Liver (tissue), 9 donors: ENCODE data around the gene ATP2C2. TPM values are rescaled to one million over a fixed set of nuclear protein-coding genes. Genes with fewer than 3 reads are reported as not detected.

ENCODE experiments used
- DNase-seq: peaks from one replicate; pipeline ENCODE4 v3.0.0-alpha.2; 2017; ENCODE audit warnings: low spot score
- H3K27ac ChIP-seq, 2 donors: one replicate each; pipeline ENCODE4 v1.7.0; 2013; ENCODE audit warnings: inconsistent platforms in 2 of 2, low read length in 2 of 2, control low read depth in 1 of 2, low read depth in 1 of 2, mild to moderate bottlenecking in 1 of 2
- H3K27me3 ChIP-seq, 4 donors: one replicate each; pipeline versions ENCODE4 v1.6.1 to v1.7.0; 2013; ENCODE audit warnings: low read length in 3 of 4, inconsistent platforms in 1 of 4, mild to moderate bottlenecking in 1 of 4, moderate library complexity in 1 of 4; ENCODE audit not compliant: control insufficient read depth in 4 of 4, insufficient read depth in 4 of 4
- H3K36me3 ChIP-seq, 4 donors: one replicate each; pipeline versions ENCODE4 v1.6.1 to v1.7.0; 2013; ENCODE audit warnings: low read length in 3 of 4, mild to moderate bottlenecking in 3 of 4, low read depth in 1 of 4, moderate library complexity in 1 of 4; ENCODE audit not compliant: control insufficient read depth in 4 of 4, insufficient read depth in 3 of 4
- H3K4me1 ChIP-seq, 4 donors: one replicate each; pipeline versions ENCODE4 v1.6.1 to v1.7.0; 2013; ENCODE audit warnings: low read length in 3 of 4, mild to moderate bottlenecking in 3 of 4, moderate library complexity in 1 of 4; ENCODE audit not compliant: control insufficient read depth in 4 of 4, insufficient read depth in 4 of 4
- H3K4me3 ChIP-seq, 3 donors: one replicate each; pipeline versions ENCODE4 v1.6.1 to v1.7.0; 2013; ENCODE audit warnings: low read length in 3 of 3, control low read depth in 1 of 3, low read depth in 1 of 3, mild to moderate bottlenecking in 1 of 3
- H3K9ac ChIP-seq, 2 donors: one replicate each; pipeline ENCODE4 v1.7.0; 2013; ENCODE audit warnings: low read length in 2 of 2, mild to moderate bottlenecking in 2 of 2, moderate library complexity in 2 of 2, control low read depth in 1 of 2, low read depth in 1 of 2
- H3K9me3 ChIP-seq, 4 donors: one replicate each; pipeline versions ENCODE4 v1.6.1 to v1.7.0; 2013; ENCODE audit warnings: low read length in 3 of 4; ENCODE audit not compliant: control insufficient read depth in 4 of 4
- EGR1 ChIP-seq, 2 donors: IDR thresholded peaks; 2 replicates each; pipeline ENCODE4 v1.6.1; 2016 to 2018; ENCODE audit warnings: antibody characterized with exemption in 2 of 2, low read depth in 2 of 2
- FOXA1 ChIP-seq: IDR thresholded peaks from 2 replicates; pipeline ENCODE4 v1.6.1; 2016; ENCODE audit warnings: antibody characterized with exemption
- FOXA2 ChIP-seq: IDR thresholded peaks from 2 replicates; pipeline ENCODE4 v1.6.1; 2016; ENCODE audit warnings: antibody characterized with exemption
- HNF4A ChIP-seq, 2 donors: conservative IDR thresholded peaks; 2 replicates each; pipeline ENCODE4 v1.6.1; 2016; ENCODE audit warnings: antibody characterized with exemption in 2 of 2, mild to moderate bottlenecking in 2 of 2
- HNF4G ChIP-seq: IDR thresholded peaks from 2 replicates; pipeline ENCODE4 v1.6.1; 2016; ENCODE audit warnings: antibody characterized with exemption
- JUND ChIP-seq, 2 donors: IDR thresholded peaks; 2 replicates each; pipeline ENCODE4 v1.6.1; 2016; ENCODE audit warnings: antibody characterized with exemption in 2 of 2
- NR2F2 ChIP-seq: IDR thresholded peaks from 2 replicates; pipeline ENCODE4 v1.6.1; 2016; ENCODE audit warnings: antibody characterized with exemption
- RAD21 ChIP-seq, 2 donors: IDR thresholded peaks; 2 replicates each; pipeline ENCODE4 v1.6.1; 2016; ENCODE audit warnings: antibody characterized with exemption in 2 of 2, mild to moderate bottlenecking in 2 of 2
- RXRA ChIP-seq, 2 donors: IDR thresholded peaks; 2 replicates each; pipeline ENCODE4 v1.6.1; 2017 to 2018; ENCODE audit warnings: antibody characterized with exemption in 2 of 2, mild to moderate bottlenecking in 1 of 2
- TAF1 ChIP-seq: conservative IDR thresholded peaks from 2 replicates; pipeline ENCODE4 v1.6.1; 2016; ENCODE audit warnings: antibody characterized with exemption, mild to moderate bottlenecking
- YY1 ChIP-seq: IDR thresholded peaks from 2 replicates; pipeline ENCODE4 v1.6.1; 2016; ENCODE audit warnings: antibody characterized with exemption, mild to moderate bottlenecking
- WGBS: extraction: QIAGEN DNeasy Blood & Tissue Kit; methylation state at CpG from one replicate; pipeline ENCODE4 v1.1.7; 2013; 5-methylcytosine and 5-hydroxymethylcytosine counted together
- polyA plus RNA-seq, 2 donors: library from polyadenylated mRNA; stranded (reverse) in 1 of 2; unstranded in 1 of 2; fragments of 200-250 nt in 1 of 2; fragments of >200 nt in 1 of 2; fragmentation: Nextera tagmentation in 1 of 2; extraction: Ambion mirVana in 1 of 2; gene quantifications; one replicate each; pipeline versions ENCODE4 v1.2.1 to v1.2.3, GENCODE V29; 2013 to 2015
- total RNA-seq, 2 donors: library from RNA; depleted of rRNA; stranded (reverse); fragments of >200 nt; gene quantifications; one replicate each; pipeline ENCODE4 v1.2.3, GENCODE V29; 2014
- TF ChIP-seq, protein P1 (sequence below): fragments of 150-350 bp; IDR thresholded peaks from 2 replicates; pipeline ENCODE4 v1.5.1; 2017; ENCODE audit warnings: improper control_type of control experiment, low read depth, low read length; ENCODE audit not compliant: missing input control
- TF ChIP-seq, protein P2 (sequence below): IDR thresholded peaks from 2 replicates; pipeline ENCODE4 v1.6.1; 2016; ENCODE audit warnings: antibody characterized with exemption
- TF ChIP-seq, protein P3 (sequence below): IDR thresholded peaks from 2 replicates; pipeline ENCODE4 v1.6.1; 2016; ENCODE audit warnings: antibody characterized with exemption
- TF ChIP-seq, protein P4 (sequence below): IDR thresholded peaks from 2 replicates; pipeline ENCODE4 v1.6.1; 2016; ENCODE audit warnings: antibody characterized with exemption
- donor health status: healthy.
- donor health status: healthy.
- donor health status: healthy.
- donor health status: healthy.
- donor health status: healthy.

The ATP2C2 gene
- total and polyA plus RNA-seq, 4 donors = 0.05 to 0.33 (median 0.22) TPM

DNA sequence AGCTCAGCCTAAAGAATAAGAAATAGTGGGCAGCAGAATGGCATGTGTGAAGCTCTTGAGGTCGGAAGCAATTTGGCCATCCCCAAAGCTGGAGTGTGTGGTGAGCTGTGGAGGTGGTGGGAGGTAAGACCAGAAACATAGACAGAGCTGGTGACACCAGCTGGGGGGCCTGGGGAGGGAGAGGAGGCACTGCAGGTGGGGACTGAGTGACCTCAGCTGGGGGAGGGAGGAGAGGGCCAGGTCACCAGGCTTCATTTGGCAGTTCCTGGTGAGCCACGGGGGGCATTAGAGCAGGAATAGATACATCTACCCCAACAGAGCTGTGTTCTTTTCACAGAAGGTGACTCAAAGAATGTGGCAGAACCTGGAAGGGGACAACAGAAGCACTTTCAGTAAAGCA, 41.8 kb upstream of the ATP2C2 start:
- Histone ChIP-seq H3K4me3 (no peak overlapping the region), H3K27me3 (no peaks in the 10 kb centered on the region), H3K4me1 (no peaks in the 10 kb centered on the region), H3K9me3 (peaks cover 0 to 10% (median 6%) of the 10 kb centered on the region in 4 donors), H3K27ac (no peak overlapping the region), H3K36me3 (no peaks in the 10 kb centered on the region), H3K9ac (no peak overlapping the region)
- 69% methylated on average over 2 of the region's 2 CpGs for WGBS
- no peak for DNase-seq
- TF ChIP-seq, protein P1, sequence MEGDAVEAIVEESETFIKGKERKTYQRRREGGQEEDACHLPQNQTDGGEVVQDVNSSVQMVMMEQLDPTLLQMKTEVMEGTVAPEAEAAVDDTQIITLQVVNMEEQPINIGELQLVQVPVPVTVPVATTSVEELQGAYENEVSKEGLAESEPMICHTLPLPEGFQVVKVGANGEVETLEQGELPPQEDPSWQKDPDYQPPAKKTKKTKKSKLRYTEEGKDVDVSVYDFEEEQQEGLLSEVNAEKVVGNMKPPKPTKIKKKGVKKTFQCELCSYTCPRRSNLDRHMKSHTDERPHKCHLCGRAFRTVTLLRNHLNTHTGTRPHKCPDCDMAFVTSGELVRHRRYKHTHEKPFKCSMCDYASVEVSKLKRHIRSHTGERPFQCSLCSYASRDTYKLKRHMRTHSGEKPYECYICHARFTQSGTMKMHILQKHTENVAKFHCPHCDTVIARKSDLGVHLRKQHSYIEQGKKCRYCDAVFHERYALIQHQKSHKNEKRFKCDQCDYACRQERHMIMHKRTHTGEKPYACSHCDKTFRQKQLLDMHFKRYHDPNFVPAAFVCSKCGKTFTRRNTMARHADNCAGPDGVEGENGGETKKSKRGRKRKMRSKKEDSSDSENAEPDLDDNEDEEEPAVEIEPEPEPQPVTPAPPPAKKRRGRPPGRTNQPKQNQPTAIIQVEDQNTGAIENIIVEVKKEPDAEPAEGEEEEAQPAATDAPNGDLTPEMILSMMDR = no peak
- TF ChIP-seq, protein P2, sequence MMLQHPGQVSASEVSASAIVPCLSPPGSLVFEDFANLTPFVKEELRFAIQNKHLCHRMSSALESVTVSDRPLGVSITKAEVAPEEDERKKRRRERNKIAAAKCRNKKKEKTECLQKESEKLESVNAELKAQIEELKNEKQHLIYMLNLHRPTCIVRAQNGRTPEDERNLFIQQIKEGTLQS = no peak
- TF ChIP-seq TAF1 (no peak), FOXA1 (no peak), HNF4A (conservative IDR thresholded peaks at IDR 0.05) (no peak), YY1 (no peak), RAD21 (IDR thresholded peaks at IDR 0.05) (no peak), RXRA (IDR thresholded peaks at IDR 0.05) (no peak)
- TF ChIP-seq, protein P3, sequence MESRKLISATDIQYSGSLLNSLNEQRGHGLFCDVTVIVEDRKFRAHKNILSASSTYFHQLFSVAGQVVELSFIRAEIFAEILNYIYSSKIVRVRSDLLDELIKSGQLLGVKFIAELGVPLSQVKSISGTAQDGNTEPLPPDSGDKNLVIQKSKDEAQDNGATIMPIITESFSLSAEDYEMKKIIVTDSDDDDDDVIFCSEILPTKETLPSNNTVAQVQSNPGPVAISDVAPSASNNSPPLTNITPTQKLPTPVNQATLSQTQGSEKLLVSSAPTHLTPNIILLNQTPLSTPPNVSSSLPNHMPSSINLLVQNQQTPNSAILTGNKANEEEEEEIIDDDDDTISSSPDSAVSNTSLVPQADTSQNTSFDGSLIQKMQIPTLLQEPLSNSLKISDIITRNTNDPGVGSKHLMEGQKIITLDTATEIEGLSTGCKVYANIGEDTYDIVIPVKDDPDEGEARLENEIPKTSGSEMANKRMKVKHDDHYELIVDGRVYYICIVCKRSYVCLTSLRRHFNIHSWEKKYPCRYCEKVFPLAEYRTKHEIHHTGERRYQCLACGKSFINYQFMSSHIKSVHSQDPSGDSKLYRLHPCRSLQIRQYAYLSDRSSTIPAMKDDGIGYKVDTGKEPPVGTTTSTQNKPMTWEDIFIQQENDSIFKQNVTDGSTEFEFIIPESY = no peak

DNA sequence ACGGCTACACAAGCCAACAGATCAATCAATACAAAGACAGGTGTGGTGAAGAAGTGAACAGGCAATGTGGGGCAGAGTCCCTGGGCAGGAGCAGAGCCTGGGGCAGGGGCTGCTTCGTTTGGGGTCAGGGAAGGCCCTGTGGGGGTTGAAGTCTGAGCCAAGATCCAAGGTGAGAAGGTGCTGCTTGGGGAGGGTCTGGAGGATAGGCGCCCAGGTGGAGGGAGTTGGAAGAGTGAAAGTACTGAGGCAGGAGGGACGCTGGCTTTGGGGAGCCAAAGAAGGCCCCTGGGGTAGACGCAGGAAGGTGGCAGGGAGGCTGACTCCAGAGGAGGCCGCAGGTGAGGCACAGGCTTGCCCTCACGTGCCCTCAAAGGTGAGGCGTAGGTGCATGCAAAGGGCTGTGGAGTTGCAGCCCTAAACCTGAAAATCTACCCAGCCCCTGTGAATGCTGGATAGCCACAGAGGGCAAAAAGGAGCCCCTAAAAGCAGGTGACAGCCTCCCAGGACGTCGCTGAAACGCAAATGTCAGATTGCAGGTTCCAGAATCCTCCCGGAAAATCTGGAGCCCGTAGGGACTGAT, 40.3 kb upstream of the ATP2C2 start:
- 73% methylated on average over 13 of the region's 13 CpGs for WGBS
- Histone ChIP-seq H3K9ac (no peak overlapping the region), H3K27me3 (no peaks in the 10 kb centered on the region), H3K9me3 (peaks cover 0 to 10% (median 6%) of the 10 kb centered on the region in 4 donors), H3K27ac (no peak overlapping the region), H3K36me3 (no peaks in the 10 kb centered on the region), H3K4me1 (no peaks in the 10 kb centered on the region), H3K4me3 (no peak overlapping the region)
- no peak for DNase-seq
- TF ChIP-seq YY1 = no peak
- TF ChIP-seq HNF4A (conservative IDR thresholded peaks at IDR 0.05) = no peak
- TF ChIP-seq, protein P4, sequence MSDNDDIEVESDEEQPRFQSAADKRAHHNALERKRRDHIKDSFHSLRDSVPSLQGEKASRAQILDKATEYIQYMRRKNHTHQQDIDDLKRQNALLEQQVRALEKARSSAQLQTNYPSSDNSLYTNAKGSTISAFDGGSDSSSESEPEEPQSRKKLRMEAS = no peak
- TF ChIP-seq NR2F2 = no peak
- no peak for TF ChIP-seq RAD21 (IDR thresholded peaks at IDR 0.05)
- TF ChIP-seq, protein P2 = no peak
- no peak for TF ChIP-seq JUND (IDR thresholded peaks at IDR 0.05)
- no peak for TF ChIP-seq TAF1

DNA sequence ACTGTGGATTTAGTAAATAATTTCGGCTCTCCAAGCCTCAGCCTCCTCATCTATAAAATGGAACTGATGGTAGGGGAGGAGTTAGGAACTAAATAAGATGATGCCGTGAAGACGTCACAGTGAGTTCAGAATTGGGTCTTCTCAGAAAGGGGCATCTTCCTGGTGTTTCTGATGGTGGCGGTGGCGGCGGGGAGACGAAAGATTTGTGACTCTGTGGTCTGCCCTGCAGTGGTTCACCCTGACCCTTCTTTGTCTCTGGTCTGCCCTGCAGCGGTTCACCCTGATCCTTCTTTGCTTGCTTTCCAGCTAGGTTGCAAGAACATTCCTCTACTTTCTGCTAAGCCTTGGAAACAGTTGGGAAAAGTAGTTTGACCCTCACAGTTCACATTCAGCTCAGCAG, 39.3 kb upstream of the ATP2C2 start:
- H3K4me3 ChIP-seq = no peak overlapping the region
- H3K4me1 ChIP-seq = no peaks in the 10 kb centered on the region
- H3K27me3 ChIP-seq = no peaks in the 10 kb centered on the region
- 90% methylated on average over 8 of the region's 8 CpGs for WGBS
- H3K9ac ChIP-seq = no peak overlapping the region
- H3K27ac ChIP-seq = no peak overlapping the region
- H3K9me3 ChIP-seq = peaks cover 0 to 10% (median 6%) of the 10 kb centered on the region in 4 donors
- no peaks in the 10 kb centered on the region for H3K36me3 ChIP-seq
- no peak for DNase-seq
- TF ChIP-seq FOXA1 = no peak
- TF ChIP-seq EGR1 (IDR thresholded peaks at IDR 0.05; ENCODE audit: low read depth in 2 of 2) = no peak
- TF ChIP-seq JUND (IDR thresholded peaks at IDR 0.05) = no peak
- TF ChIP-seq, protein P3 = no peak
- no peak for TF ChIP-seq RAD21 (IDR thresholded peaks at IDR 0.05)
- no peak for TF ChIP-seq NR2F2
- TF ChIP-seq TAF1 = no peak
- TF ChIP-seq, protein P2 = no peak
- TF ChIP-seq, protein P1 = no peak
- no peak for TF ChIP-seq HNF4G
- TF ChIP-seq HNF4A (conservative IDR thresholded peaks at IDR 0.05) = no peak
- no peak for TF ChIP-seq FOXA2
